ENCODE results near the gene ALOX5AP.

DNA sequence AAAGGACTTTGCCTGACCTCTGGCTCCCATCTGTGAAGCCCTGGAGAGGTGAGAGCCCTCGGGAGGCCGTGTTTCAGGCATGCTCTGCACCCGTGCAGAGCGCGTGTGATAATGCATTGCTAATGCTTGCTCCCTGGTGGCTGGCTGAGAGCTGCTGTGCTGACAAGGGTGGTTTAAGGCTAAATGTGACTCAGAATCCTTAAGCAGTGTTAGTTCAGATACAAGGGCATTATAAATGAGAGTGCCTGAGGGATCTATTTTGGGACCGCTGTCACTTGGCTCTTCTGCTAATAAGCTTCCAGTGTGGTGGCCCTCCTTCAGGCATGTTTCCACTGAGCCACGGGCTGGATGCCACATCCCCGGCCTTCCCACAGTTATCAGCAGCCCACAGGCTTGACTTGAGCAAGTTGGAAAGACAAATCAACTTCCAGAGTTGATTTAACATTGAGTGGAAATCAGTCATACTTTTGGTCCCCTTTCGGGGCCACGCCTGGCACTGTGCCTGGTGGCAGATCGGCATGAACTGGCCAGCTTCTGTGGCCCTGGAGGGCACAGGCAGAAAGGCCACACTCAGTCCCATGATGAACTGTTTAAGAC, 17.0 kb downstream of the ALOX5AP start:
- TF ChIP-seq, protein P1, sequence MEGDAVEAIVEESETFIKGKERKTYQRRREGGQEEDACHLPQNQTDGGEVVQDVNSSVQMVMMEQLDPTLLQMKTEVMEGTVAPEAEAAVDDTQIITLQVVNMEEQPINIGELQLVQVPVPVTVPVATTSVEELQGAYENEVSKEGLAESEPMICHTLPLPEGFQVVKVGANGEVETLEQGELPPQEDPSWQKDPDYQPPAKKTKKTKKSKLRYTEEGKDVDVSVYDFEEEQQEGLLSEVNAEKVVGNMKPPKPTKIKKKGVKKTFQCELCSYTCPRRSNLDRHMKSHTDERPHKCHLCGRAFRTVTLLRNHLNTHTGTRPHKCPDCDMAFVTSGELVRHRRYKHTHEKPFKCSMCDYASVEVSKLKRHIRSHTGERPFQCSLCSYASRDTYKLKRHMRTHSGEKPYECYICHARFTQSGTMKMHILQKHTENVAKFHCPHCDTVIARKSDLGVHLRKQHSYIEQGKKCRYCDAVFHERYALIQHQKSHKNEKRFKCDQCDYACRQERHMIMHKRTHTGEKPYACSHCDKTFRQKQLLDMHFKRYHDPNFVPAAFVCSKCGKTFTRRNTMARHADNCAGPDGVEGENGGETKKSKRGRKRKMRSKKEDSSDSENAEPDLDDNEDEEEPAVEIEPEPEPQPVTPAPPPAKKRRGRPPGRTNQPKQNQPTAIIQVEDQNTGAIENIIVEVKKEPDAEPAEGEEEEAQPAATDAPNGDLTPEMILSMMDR (IDR thresholded peaks at IDR 0.05; ENCODE audit: insufficient read depth, low read length): no peak
- TF ChIP-seq POLR2AphosphoS5 (IDR thresholded peaks at IDR 0.05; ENCODE audit: low read depth) (no peak), REST (IDR thresholded peaks at IDR 0.05; ENCODE audit: insufficient replicate concordance, low read depth) (no peak)
